Measurements from ENCODE around the gene ANKRD24. TPM values are rescaled to one million over a fixed set of nuclear protein-coding genes. Genes with fewer than 3 reads are reported as not detected.

ANKRD24 gene
- total and polyA plus RNA-seq, 2 experiments from 2014 or later = 1.5 to 3.4 TPM

DNA sequence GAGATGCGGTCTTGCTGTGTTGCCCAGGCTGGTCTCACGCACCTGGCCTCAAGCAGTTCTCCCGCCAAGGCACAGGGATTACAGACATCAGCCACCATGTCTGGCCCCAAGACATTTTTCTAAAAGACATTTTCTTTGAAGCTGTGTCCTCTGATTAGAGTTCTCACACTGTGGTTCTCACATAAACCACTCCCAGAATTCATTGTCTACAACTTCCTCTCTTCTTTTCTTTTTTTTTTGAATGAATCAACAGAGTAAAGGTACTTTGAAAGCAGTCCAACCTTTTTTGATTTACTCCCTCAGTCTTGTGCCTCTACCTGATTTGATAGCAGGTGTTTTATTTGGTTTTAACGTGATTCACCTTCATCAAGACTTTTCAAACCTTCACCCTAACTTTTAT lies 82.3 kb downstream of the ANKRD24 start:
- Histone ChIP-seq H2AFZ (no peak overlapping the region), H4K20me1 (ENCODE audit: insufficient read depth, poor library complexity, severe bottlenecking) (no peaks in the 10 kb centered on the region), H3K9me2 (replicated peaks; ENCODE audit: insufficient read depth) (no peaks in the 10 kb centered on the region), H3K9me3 (ENCODE audit: low read depth) (no peaks in the 10 kb centered on the region), H3K27me3 (no peaks in the 10 kb centered on the region), H3K4me3 (no peak overlapping the region), H3K4me2 (no peak overlapping the region), H3K4me1 (ENCODE audit: insufficient read depth) (no peaks in the 10 kb centered on the region), H3K36me3 (replicated peaks; ENCODE audit: insufficient read depth, low read depth) (no peaks in the 10 kb centered on the region), H3K79me2 (no peaks in the 10 kb centered on the region), H3K27ac (no peak overlapping the region)
- TF ChIP-seq EZH2 (IDR thresholded peaks at IDR 0.05; ENCODE audit: borderline replicate concordance) = no peak
- TF ChIP-seq, protein P1, sequence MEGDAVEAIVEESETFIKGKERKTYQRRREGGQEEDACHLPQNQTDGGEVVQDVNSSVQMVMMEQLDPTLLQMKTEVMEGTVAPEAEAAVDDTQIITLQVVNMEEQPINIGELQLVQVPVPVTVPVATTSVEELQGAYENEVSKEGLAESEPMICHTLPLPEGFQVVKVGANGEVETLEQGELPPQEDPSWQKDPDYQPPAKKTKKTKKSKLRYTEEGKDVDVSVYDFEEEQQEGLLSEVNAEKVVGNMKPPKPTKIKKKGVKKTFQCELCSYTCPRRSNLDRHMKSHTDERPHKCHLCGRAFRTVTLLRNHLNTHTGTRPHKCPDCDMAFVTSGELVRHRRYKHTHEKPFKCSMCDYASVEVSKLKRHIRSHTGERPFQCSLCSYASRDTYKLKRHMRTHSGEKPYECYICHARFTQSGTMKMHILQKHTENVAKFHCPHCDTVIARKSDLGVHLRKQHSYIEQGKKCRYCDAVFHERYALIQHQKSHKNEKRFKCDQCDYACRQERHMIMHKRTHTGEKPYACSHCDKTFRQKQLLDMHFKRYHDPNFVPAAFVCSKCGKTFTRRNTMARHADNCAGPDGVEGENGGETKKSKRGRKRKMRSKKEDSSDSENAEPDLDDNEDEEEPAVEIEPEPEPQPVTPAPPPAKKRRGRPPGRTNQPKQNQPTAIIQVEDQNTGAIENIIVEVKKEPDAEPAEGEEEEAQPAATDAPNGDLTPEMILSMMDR (IDR thresholded peaks at IDR 0.05; ENCODE audit: poor library complexity) = no peak
- TF ChIP-seq EZH2phosphoT487 (IDR thresholded peaks at IDR 0.05; ENCODE audit: low read depth, severe bottlenecking, unreplicated experiment) = no peak
- no peak for DNase-seq (ENCODE audit: low spot score)
- 91% methylated on average over 4 of the region's 4 CpGs for WGBS (ENCODE audit: low lambda C conversion rate, missing lambda C conversion rate)

DNA sequence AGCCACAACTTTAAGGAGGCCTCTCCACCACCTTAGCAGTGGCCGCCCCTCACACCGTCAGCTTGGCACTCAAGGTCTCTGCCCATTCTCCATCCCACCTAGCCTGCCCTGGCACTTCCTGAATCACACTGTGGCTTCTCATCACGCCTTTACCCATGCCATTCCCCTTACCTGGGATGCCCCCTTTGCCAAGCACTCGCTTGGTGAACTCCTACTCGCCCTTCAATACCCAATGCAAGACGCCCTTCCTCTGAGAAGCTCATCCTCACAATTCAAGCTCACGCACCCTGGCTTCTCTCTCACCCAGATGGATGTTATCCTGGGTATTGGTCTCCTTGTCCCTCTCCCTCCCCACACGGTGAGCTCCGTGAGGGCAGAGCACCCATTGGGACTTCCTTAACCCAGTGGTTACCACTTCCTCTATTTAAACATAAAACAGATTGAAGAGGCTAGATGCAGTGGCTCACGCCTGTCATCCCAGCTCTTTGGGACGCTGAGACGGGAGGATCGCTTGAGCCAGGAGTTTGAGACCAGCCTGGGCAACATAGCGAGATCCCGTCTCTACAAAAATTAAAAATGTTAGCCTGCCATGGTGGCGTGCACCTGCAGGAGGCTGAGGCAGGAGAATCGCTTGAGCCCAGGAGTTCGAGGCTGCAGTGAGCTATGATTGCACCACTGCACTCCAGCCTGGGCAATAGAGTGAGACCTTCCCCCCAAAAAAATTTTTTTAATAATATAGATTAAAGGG lies 83.9 kb downstream of the ANKRD24 start:
- Histone ChIP-seq H3K4me1 (ENCODE audit: insufficient read depth) (no peaks in the 10 kb centered on the region), H3K36me3 (replicated peaks; ENCODE audit: insufficient read depth, low read depth) (no peaks in the 10 kb centered on the region), H3K9me2 (replicated peaks; ENCODE audit: insufficient read depth) (no peaks in the 10 kb centered on the region), H4K20me1 (ENCODE audit: insufficient read depth, poor library complexity, severe bottlenecking) (no peaks in the 10 kb centered on the region), H3K4me2 (no peak overlapping the region), H3K27me3 (no peaks in the 10 kb centered on the region), H3K9me3 (ENCODE audit: low read depth) (no peaks in the 10 kb centered on the region), H3K27ac (no peak overlapping the region), H2AFZ (no peak overlapping the region), H3K4me3 (no peak overlapping the region), H3K79me2 (no peaks in the 10 kb centered on the region)
- WGBS (ENCODE audit: low lambda C conversion rate, missing lambda C conversion rate) = 94% methylated on average over 18 of the region's 18 CpGs
- TF ChIP-seq EZH2phosphoT487 (IDR thresholded peaks at IDR 0.05; ENCODE audit: low read depth, severe bottlenecking, unreplicated experiment) = no peak
- TF ChIP-seq EZH2 (IDR thresholded peaks at IDR 0.05; ENCODE audit: borderline replicate concordance) = no peak
- TF ChIP-seq, protein P1 (IDR thresholded peaks at IDR 0.05; ENCODE audit: poor library complexity) = no peak
- no peak for DNase-seq (ENCODE audit: low spot score)

DNA sequence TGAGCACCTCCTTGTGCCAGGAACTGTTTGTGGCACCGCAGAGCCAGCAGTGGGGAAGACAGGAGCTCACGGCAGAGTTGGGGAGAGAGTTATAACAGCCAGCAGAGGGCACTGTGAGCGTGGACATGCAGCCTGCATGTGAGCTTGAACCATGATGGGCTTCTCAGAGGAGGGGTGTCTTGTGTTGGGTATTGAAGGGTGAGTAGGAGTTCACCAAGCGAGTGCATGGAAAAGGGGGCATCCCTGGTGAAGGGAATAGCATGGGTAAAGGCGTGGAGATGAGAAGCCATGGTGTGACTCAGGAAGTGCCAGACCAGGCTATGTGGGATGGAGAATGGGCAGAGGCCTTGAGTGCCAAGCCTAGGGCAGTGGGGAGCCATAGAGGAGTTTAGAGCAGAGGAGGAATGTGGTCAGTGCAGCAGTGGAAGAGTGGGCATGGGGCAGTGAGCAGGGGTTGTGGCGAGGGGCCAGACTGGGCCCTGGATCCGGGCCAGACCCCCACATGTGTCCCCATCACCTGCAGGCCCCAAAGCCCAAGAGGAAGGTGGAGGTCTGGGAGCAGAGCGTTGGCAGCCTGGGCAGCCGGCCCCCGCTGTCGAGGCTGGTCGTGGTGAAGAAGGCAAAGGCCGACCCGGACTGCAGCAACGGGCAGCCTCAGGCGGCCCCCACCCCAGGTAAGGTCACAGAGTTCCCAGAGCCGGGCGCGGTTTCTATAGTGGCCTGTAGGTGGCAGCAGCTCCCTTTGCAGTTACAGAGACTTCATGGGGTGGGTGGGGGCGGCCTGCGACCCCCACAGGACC lies 84.8 kb downstream of the ANKRD24 start:
- H4K20me1 ChIP-seq (ENCODE audit: insufficient read depth, poor library complexity, severe bottlenecking) = no peaks in the 10 kb centered on the region
- H3K4me1 ChIP-seq (ENCODE audit: insufficient read depth) = no peaks in the 10 kb centered on the region
- no peak overlapping the region for H2AFZ ChIP-seq
- H3K9me2 ChIP-seq (replicated peaks; ENCODE audit: insufficient read depth) = no peaks in the 10 kb centered on the region
- H3K27me3 ChIP-seq = no peaks in the 10 kb centered on the region
- TF ChIP-seq EZH2phosphoT487 (IDR thresholded peaks at IDR 0.05; ENCODE audit: low read depth, severe bottlenecking, unreplicated experiment) = no peak
- TF ChIP-seq, protein P1 (IDR thresholded peaks at IDR 0.05; ENCODE audit: poor library complexity) = peak; percentile 84
- no peaks in the 10 kb centered on the region for H3K79me2 ChIP-seq
- DNase-seq (ENCODE audit: low spot score) = peak; percentile 81
- no peak overlapping the region for H3K4me3 ChIP-seq
- 50% methylated on average over 21 of the region's 21 CpGs for WGBS (ENCODE audit: low lambda C conversion rate, missing lambda C conversion rate)
- no peaks in the 10 kb centered on the region for H3K9me3 ChIP-seq (ENCODE audit: low read depth)
- H3K4me2 ChIP-seq = no peak overlapping the region
- H3K27ac ChIP-seq = no peak overlapping the region
- no peaks in the 10 kb centered on the region for H3K36me3 ChIP-seq (replicated peaks; ENCODE audit: insufficient read depth, low read depth)

All from hepatocyte (in vitro differentiated cells).